Upper lobe of left lung (tissue), 4 donors: Measurements from ENCODE around the gene SCAF4.

ENCODE experiments used
- CTCF ChIP-seq, 6 experiments: fragments of 450-650 bp in 4 of 6; fragments of 200-600 bp in 2 of 6; sonication (generic) in 2 of 6; IDR thresholded peaks; one replicate each; pipeline ENCODE4 v1.5.1; 2016 to 2019; ENCODE audit warnings: antibody characterized with exemption in 6 of 6
- EP300 ChIP-seq, 4 donors: sonication (generic); formaldehyde crosslinking; IDR thresholded peaks; one replicate each; pipeline ENCODE4 v1.5.1; 2017; ENCODE audit warnings: antibody characterized with exemption in 4 of 4, control low read depth in 2 of 4

GRCh38 chr21:31659536-31660258 lies 72.2 kb downstream of the SCAF4 start, which contains the start of gene SOD1:
- TF ChIP-seq EP300 (IDR thresholded peaks at IDR 0.05): no peak
- TF ChIP-seq CTCF (IDR thresholded peaks at IDR 0.05): peak in 4 of 6 experiments; percentile 17 to 53 (median 40)
